Activated CD8-positive, alpha-beta memory T cell treated with anti-CD3 and anti-CD28 coated beads, Interleukin-2, amount 50 U/mL, for 24 hours (primary cell): ENCODE data around the gene SULT6B1.
"Not testable (repeated sequence)": the region's sequence is repeated elsewhere in the genome, so short reads cannot be mapped to it uniquely, and the experiment has no call there.

Experiments used
- DNase-seq: peaks from one replicate; pipeline ENCODE4 v3.0.0-alpha.2; 2020; ENCODE audit errors: extremely low read depth

SULT6B1 gene

DNA sequence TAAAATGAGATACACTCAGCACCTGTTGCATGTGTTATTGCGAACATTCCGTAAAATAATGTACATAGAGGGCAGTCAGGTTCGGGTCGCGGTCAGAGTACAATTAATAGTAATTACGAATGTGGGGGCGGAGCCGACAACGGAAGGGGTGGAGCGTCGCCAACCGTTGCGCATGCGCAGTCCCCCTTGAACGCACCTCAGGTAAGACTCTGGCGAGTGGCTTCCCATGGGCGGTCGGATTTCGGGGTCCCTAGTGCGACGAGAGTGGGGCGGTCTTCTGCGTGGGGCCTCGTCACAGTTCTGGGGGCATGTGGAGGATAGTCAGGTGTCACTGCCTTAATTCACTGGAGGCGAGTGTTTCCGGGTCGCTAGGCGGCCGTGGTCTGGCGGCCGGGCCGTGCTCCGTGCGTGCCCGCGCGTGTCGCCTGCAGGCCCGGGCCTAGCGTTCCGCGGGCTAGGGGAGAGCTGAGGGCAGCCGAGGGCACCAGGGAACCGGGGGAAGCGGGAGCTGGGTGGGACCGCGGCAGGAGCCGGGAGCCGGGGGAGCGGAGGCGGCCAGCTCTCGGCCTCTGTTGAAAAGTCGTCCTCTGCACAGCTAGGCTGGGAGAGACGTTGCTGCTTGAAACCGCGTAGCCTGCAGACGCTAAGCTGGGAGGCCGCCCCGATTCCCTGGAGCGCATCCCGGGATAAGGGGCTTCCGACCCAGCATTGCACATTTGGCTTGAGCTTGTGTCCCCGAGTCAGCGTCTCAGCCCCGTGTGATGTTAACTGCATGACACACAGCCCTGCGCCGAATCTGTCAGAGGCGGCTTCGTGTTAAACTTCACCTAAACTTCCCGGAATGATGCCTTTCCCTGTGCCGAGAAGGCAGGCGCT lies 8.1 kb upstream of the SULT6B1 start, which contains the start of gene CEBPZOS:
CEBPZOS (plus strand) TSS at position 177 of the 876 bp plus-strand sequence. CDS start 3,209 bp downstream, outside the sequence.
- DNase-seq: peak; percentile 79

DNA sequence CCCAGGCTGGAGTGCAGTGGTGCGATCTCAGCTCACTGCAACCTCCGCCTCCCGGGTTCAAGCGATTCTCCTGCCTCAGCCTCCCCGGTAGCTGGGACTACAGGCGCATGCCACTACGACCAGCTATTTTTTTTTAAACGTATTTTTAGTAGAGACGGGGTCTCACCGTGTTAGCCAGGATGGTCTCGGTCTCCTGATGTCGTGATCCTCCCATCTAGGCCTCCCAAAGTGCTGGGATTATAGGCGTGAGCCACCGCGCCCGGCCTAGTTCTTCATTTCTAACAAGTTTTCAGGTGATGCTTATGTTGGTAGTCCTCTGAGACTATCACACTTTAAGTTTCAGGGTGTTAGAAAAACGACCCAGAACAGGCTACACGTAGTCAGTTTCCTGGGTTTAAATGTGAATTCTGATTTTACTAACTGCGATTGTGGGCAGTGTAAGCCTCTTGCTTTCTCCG lies 7.4 kb upstream of the SULT6B1 start:
- not testable (repeated sequence) for DNase-seq

- no peak for DNase-seq
These were observed 4.1 kb upstream of the SULT6B1 start for GRCh38 chr2:37192551-37192950.

DNA sequence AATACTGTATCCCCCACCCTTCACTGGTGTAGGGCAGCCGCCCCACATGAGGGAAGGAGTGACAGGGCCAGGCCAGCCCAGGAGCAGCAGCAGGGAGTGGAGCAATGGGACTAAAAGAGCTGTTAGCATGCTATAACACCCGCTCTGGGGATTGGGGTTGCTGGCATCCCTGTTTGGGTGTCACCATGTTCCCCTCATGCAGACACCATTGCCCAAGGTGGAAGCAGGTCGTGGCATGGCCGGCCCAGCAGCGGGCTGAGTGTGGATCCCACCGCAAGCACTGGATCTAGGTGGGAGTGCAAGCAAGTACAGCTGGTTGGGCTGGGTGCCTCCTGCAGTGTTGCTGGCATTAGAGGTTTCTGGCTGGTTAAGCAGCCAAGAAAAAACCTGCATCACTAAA lies 3.3 kb upstream of the SULT6B1 start:
- no peak for DNase-seq

- DNase-seq: no peak
These were observed 2.8 kb upstream of the SULT6B1 start for GRCh38 chr2:37191253-37191652.

DNA sequence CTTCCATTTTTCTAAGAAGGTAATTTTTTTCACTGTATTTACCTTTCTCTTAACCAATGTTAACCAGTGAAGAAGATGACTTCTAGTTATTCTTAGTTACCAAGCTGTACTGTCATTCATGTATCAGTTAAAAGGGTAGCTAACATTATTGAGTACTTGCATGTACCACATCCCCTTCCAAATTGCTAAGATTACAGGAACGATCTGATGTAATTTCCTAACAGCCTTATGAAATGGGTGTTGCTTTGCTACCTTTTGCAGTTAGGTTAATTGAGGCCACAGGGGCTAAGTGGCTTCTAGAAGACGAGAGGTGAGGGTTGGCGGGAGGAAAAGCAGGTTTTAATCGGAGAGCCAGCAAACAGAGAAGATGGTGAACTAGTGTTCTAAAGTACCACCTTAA lies 1.8 kb upstream of the SULT6B1 start:
- no peak for DNase-seq

DNA sequence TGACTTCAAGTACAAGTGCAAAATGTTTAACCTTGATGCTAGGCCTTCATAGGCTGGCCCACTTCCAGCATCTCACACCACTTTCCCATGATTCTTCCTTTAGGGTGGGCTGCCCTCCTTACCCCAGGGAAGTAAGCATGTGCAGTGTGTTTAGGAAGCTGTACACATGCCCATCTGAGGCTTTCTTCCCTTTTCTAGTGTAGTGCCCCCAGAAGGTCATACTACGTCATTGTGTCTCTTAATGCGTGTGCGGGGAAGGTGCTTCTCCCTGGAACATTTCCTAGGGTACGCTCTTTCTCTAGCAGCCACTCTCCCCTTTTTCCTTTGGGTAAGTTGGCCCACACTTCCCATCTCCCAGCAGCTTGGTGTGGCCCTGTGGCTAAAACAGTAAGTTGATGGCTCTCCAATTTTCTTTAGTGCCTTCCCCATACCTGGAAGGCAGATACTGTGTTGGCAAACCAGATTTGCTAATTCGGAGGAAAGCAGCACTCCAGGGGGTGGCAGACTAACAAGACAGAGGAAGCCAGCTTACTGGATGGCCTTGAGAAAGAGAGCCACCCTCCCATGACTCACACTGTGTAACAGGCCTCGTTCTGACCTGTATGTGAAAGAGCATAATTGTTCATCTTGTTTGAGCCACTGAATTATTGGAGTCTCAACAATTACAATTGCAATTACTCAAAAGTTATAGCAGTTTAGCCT lies 1.1 kb upstream of the SULT6B1 start:
- DNase-seq: no peak

- no peak for DNase-seq
These were observed 6.5 kb downstream of the SULT6B1 start for GRCh38 chr2:37181726-37182684.

GRCh38 chr2:37180640-37181039 lies 7.8 kb downstream of the SULT6B1 start:
- DNase-seq: no peak

DNA sequence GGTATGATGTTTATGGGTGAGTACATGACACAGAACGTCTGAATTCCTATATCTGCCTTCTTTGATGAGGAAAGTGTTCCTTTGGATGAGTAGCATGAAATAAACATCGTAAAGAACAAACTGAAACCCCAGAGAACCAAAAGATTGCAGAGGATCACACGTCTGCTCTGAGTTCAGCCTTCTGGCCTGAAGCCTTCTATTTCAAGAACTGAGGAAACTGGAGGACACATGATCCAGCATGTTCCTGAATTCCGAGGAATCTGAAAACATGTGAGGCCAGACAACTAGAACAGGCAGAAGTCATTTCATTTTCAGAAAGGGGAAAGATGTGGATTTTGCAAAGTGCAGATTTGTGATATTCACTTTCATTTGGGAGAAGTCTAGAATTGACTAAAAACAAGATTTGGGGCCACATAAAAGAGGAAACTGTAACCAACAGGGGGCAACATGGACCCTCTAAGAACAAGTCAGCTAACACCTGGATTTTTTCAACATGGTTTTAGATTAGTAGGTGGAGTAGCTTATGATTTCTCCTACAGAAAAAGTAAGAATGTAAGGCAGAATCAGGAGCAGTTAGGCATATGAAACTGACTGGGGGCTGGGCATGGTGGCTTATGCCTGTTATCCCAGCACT lies 8.3 kb downstream of the SULT6B1 start:
- DNase-seq: no peak

DNA sequence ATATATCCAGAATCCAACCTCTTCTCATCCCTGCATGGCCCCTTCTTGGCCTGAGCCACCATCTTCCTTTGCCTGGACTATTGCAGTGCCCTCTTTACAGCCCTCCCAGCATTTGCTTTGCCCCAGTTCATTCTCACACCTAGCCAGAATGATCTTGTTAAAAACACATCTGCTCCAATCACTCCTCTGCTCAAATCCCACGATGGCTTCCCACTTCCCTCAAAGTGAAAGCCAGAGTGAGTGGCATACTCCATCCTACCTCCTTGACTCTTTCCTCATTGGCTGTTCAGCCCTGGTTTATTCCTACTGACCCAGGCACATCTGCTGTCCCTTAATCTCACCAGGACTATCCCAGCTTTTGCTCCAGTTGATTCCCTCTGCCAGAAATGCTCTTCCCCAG lies 14.7 kb downstream of the SULT6B1 start:
- no peak for DNase-seq

- no peak for DNase-seq
These were observed 16.9 kb downstream of the SULT6B1 start for GRCh38 chr2:37171624-37171950.

- no peak for DNase-seq
These were observed 20.1 kb downstream of the SULT6B1 start for GRCh38 chr2:37168217-37168981.

DNA sequence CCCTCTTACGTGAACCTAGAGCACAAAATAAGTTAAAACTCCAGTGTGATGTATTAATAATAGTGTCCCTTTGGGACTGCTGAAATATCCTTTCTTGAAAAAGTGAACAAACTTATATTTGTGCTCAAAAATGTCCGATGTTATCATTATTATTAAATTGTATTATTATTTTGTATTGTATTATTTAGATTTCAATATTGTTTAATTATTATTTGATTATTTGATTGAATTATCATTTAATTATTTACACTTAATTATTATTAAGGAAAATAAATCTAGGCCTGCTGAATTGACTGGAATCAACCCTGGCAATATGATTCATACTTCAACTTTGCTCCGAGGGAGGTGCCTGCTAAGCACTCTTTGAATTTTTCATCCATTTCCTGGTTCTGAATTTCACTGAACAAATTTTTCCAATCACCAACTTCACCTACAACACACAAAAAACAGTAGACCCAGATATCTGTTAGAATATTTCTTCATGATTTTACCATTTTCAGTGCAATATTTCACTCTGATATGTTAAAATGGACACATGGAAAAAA lies 20.8 kb downstream of the SULT6B1 start:
- no peak for DNase-seq

GRCh38 chr2:37164757-37165156 lies 23.7 kb downstream of the SULT6B1 start:
- no peak for DNase-seq

- DNase-seq: peak; percentile 49
These were observed 31.4 kb downstream of the SULT6B1 start, which contains the start of gene EIF2AK2 for GRCh38 chr2:37156857-37157714. EIF2AK2 (minus strand) TSS chr2:37156980; CDS start chr2:37147806, 9,174 bp downstream.

DNA sequence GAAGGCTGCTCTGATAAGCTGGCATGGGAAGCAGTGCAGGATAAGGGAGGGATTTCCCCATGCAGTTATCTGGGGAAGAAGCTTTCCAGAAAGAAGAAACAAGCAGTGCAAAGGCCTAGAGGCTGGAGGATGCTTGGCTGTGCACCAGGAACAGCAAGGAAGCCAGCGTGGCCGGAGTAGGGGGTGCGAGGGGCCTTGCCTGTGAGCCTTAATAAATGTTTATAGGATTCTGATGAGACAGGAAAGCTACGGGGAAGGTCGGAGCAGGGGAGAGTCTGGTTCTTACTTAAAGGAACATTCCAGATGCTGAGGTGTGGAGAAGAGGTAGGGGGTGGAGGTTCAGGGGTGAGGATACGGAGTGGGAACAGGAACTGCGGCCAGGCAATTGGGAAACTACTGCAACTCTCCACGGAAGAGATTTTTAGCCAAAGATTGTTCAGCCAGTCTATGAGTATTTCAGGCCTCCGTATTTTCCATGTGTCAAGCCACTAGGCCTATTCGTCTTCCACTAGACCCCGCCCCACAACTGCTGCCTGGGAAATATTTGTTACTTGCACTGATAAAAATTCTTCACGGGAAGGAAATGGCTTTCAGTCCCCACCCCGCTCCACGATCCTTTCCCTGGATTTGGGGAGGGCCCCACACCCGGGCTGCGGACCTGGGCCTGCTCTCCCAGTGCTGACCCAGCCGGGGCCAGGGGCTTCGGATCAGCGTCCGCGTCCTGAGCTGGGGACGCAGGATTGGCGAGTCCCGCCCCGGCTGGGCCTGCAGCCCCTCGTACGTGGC lies 32.2 kb downstream of the SULT6B1 start:
- no peak for DNase-seq

DNA sequence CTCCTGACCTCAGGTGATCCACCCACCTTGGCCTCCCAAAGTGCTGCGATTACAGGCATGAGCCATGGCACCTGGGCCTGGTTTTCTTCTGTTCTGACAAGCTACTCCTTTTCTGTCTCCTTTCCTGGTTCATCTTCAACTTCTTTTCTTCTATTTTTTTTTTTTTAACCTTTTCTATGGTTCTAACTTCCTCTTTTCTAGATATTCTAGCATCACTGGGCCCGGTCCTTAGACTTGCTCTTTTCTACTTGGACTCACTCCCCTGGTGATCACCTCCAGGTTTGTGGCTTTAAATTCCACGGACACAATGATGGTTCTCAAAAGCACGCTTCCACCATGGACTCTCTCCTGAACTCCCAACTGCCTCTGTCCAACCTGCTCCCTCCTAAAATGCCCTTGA lies 33.7 kb downstream of the SULT6B1 start:
- DNase-seq: no peak
